H1 (cell line): Measurements from ENCODE around the gene PQBP1. TPM values are rescaled to one million over a fixed set of nuclear protein-coding genes. Genes with fewer than 3 reads are reported as not detected.

Experiments
- BACH1 ChIP-seq: IDR thresholded peaks from 2 replicates; pipeline ENCODE4 v1.6.1; 2012; ENCODE audit warnings: low read length, improper control_type of control experiment
- GTF2F1 ChIP-seq: IDR thresholded peaks from 2 replicates; pipeline ENCODE4 v1.6.1; 2012; ENCODE audit warnings: low read depth, low read length, improper control_type of control experiment, borderline replicate concordance
- SP2 ChIP-seq: IDR thresholded peaks from 2 replicates; pipeline ENCODE4 v1.6.1; 2012; ENCODE audit warnings: mild to moderate bottlenecking, low read length, inconsistent platforms
- SUZ12 ChIP-seq: fragments of 200-600 bp; sonication (generic); IDR thresholded peaks from 2 replicates; pipeline ENCODE4 v1.6.1; 2012; ENCODE audit warnings: mild to moderate bottlenecking, inconsistent platforms, low read length, moderate library complexity, mixed read lengths
- ZNF274 ChIP-seq: IDR thresholded peaks from 2 replicates; pipeline ENCODE4 v1.7.0; 2012; ENCODE audit warnings: low read length, borderline replicate concordance; ENCODE audit errors: extremely low read depth
- polyA plus RNA-seq, 7 experiments: library from polyadenylated mRNA; depleted of rRNA in 3 of 7; stranded (reverse) in 5 of 7; unstranded in 2 of 7; fragments of >200 nt in 5 of 7; fragments of 200-250 nt in 2 of 7; gene quantifications; 1 replicate in 5 of 7; 2 replicates in 1 of 7; 4 replicates in 1 of 7; pipeline versions ENCODE4 v1.2.1 to v1.2.3, GENCODE V29; 2011 to 2013; ENCODE audit warnings: missing spikeins in 2 of 7, mixed read lengths in 2 of 7
- total RNA-seq: library from RNA; stranded (reverse); fragmentation: NEBNext Ultra II Directional; extraction: Animal tissue kit (Norgen Biotek cat#: 25700); gene quantifications from 2 replicates; pipeline ENCODE4 v1.2.1, GENCODE V29; 2021
- TF ChIP-seq, protein P1 (sequence below): fragments of 300-600 bp; sonication (generic); IDR thresholded peaks from 2 replicates; pipeline ENCODE4 v1.7.1; 2012; ENCODE audit warnings: low read length, moderate library complexity, mild to moderate bottlenecking, inconsistent platforms; ENCODE audit not compliant: insufficient replicate concordance
- TF ChIP-seq, protein P2 (sequence below): IDR thresholded peaks from 2 replicates; pipeline ENCODE4 v1.6.1; 2012; ENCODE audit warnings: low read length, inconsistent platforms

PQBP1 gene
- total and polyA plus RNA-seq, 2 of the 8 experiments (the other 6 are each of a cell fraction or from before 2014, with no cell fraction given) = 91.7 to 95.9 TPM

DNA sequence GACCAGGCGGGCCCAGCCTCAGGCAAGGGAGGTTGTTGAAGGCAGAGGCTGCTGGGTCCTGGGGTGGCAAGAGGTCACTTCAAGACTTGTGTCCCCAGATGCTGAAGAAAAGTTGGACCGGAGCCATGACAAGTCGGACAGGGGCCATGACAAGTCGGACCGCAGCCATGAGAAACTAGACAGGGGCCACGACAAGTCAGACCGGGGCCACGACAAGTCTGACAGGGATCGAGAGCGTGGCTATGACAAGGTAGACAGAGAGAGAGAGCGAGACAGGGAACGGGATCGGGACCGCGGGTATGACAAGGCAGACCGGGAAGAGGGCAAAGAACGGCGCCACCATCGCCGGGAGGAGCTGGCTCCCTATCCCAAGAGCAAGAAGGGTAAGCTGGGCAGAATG is 4.4 kb downstream of the PQBP1 start (continued):
- TF ChIP-seq, protein P1, sequence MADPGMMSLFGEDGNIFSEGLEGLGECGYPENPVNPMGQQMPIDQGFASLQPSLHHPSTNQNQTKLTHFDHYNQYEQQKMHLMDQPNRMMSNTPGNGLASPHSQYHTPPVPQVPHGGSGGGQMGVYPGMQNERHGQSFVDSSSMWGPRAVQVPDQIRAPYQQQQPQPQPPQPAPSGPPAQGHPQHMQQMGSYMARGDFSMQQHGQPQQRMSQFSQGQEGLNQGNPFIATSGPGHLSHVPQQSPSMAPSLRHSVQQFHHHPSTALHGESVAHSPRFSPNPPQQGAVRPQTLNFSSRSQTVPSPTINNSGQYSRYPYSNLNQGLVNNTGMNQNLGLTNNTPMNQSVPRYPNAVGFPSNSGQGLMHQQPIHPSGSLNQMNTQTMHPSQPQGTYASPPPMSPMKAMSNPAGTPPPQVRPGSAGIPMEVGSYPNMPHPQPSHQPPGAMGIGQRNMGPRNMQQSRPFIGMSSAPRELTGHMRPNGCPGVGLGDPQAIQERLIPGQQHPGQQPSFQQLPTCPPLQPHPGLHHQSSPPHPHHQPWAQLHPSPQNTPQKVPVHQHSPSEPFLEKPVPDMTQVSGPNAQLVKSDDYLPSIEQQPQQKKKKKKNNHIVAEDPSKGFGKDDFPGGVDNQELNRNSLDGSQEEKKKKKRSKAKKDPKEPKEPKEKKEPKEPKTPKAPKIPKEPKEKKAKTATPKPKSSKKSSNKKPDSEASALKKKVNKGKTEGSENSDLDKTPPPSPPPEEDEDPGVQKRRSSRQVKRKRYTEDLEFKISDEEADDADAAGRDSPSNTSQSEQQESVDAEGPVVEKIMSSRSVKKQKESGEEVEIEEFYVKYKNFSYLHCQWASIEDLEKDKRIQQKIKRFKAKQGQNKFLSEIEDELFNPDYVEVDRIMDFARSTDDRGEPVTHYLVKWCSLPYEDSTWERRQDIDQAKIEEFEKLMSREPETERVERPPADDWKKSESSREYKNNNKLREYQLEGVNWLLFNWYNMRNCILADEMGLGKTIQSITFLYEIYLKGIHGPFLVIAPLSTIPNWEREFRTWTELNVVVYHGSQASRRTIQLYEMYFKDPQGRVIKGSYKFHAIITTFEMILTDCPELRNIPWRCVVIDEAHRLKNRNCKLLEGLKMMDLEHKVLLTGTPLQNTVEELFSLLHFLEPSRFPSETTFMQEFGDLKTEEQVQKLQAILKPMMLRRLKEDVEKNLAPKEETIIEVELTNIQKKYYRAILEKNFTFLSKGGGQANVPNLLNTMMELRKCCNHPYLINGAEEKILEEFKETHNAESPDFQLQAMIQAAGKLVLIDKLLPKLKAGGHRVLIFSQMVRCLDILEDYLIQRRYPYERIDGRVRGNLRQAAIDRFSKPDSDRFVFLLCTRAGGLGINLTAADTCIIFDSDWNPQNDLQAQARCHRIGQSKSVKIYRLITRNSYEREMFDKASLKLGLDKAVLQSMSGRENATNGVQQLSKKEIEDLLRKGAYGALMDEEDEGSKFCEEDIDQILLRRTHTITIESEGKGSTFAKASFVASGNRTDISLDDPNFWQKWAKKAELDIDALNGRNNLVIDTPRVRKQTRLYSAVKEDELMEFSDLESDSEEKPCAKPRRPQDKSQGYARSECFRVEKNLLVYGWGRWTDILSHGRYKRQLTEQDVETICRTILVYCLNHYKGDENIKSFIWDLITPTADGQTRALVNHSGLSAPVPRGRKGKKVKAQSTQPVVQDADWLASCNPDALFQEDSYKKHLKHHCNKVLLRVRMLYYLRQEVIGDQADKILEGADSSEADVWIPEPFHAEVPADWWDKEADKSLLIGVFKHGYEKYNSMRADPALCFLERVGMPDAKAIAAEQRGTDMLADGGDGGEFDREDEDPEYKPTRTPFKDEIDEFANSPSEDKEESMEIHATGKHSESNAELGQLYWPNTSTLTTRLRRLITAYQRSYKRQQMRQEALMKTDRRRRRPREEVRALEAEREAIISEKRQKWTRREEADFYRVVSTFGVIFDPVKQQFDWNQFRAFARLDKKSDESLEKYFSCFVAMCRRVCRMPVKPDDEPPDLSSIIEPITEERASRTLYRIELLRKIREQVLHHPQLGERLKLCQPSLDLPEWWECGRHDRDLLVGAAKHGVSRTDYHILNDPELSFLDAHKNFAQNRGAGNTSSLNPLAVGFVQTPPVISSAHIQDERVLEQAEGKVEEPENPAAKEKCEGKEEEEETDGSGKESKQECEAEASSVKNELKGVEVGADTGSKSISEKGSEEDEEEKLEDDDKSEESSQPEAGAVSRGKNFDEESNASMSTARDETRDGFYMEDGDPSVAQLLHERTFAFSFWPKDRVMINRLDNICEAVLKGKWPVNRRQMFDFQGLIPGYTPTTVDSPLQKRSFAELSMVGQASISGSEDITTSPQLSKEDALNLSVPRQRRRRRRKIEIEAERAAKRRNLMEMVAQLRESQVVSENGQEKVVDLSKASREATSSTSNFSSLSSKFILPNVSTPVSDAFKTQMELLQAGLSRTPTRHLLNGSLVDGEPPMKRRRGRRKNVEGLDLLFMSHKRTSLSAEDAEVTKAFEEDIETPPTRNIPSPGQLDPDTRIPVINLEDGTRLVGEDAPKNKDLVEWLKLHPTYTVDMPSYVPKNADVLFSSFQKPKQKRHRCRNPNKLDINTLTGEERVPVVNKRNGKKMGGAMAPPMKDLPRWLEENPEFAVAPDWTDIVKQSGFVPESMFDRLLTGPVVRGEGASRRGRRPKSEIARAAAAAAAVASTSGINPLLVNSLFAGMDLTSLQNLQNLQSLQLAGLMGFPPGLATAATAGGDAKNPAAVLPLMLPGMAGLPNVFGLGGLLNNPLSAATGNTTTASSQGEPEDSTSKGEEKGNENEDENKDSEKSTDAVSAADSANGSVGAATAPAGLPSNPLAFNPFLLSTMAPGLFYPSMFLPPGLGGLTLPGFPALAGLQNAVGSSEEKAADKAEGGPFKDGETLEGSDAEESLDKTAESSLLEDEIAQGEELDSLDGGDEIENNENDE = no peak
- TF ChIP-seq SP2 (no peak), BACH1 (no peak), ZNF274 (no peak), GTF2F1 (no peak), SUZ12 (no peak)
- TF ChIP-seq, protein P2, sequence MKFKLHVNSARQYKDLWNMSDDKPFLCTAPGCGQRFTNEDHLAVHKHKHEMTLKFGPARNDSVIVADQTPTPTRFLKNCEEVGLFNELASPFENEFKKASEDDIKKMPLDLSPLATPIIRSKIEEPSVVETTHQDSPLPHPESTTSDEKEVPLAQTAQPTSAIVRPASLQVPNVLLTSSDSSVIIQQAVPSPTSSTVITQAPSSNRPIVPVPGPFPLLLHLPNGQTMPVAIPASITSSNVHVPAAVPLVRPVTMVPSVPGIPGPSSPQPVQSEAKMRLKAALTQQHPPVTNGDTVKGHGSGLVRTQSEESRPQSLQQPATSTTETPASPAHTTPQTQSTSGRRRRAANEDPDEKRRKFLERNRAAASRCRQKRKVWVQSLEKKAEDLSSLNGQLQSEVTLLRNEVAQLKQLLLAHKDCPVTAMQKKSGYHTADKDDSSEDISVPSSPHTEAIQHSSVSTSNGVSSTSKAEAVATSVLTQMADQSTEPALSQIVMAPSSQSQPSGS = no peak
